Midbrain (tissue), 1 donor: Measurements from ENCODE around the gene FRG2C.
"Not testable (repeated sequence)": the region's sequence is repeated elsewhere in the genome, so short reads cannot be mapped to it uniquely, and the experiment has no call there.

Experiments used
- DNase-seq: peaks from one replicate; lab custom pipeline; 2025; lab: John Stamatoyannopoulos, UW

FRG2C gene

GRCh38 chr3:75669348-75670297, 5.5 kb downstream of the FRG2C start:
- DNase-seq = not testable (repeated sequence)

GRCh38 chr3:75670298-75671286, 6.5 kb downstream of the FRG2C start:
- DNase-seq = not testable (repeated sequence)

GRCh38 chr3:75671287-75672139, 7.4 kb downstream of the FRG2C start:
- DNase-seq = not testable (repeated sequence)

GRCh38 chr3:75672140-75672775, 8.1 kb downstream of the FRG2C start:
- DNase-seq = not testable (repeated sequence)

GRCh38 chr3:75683965-75684364, 19.8 kb downstream of the FRG2C start:
- not testable (repeated sequence) for DNase-seq

- no peak for DNase-seq
These were observed 23.2 kb downstream of the FRG2C start for GRCh38 chr3:75687323-75687722.

GRCh38 chr3:75692061-75692460, 27.9 kb downstream of the FRG2C start:
- no peak for DNase-seq
